Activated CD8-positive, alpha-beta memory T cell treated with anti-CD3 and anti-CD28 coated beads, Interleukin-2, amount 50 U/mL, for 1 hour (primary cell): ENCODE measurements around the gene PPP1R7.

ENCODE experiments used
- DNase-seq: peaks from one replicate; pipeline ENCODE4 v3.0.0-alpha.2; 2020; ENCODE audit errors: extremely low read depth

PPP1R7 gene

GRCh38 chr2:241139531-241140444, 10.5 kb upstream of the PPP1R7 start:
- no peak for DNase-seq

GRCh38 chr2:241140445-241140840, 9.8 kb upstream of the PPP1R7 start:
- no peak for DNase-seq

- DNase-seq: no peak
Measured at GRCh38 chr2:241141214-241141770, 9.0 kb upstream of the PPP1R7 start.

- no peak for DNase-seq
Measured at GRCh38 chr2:241142063-241142462, 8.2 kb upstream of the PPP1R7 start.

- DNase-seq: no peak
Measured at GRCh38 chr2:241142593-241142992, 7.7 kb upstream of the PPP1R7 start.

- no peak for DNase-seq
Measured at GRCh38 chr2:241146286-241146685, 4.0 kb upstream of the PPP1R7 start.

GRCh38 chr2:241147336-241147735, 2.9 kb upstream of the PPP1R7 start:
- no peak for DNase-seq

- DNase-seq: no peak
Measured at GRCh38 chr2:241148239-241148638, 2.0 kb upstream of the PPP1R7 start.

- DNase-seq: peak; percentile 86
Measured at GRCh38 chr2:241148891-241149674, 1.2 kb upstream of the PPP1R7 start, which contains the start of gene PASK. TSS of gene PASK (minus strand) at chr2:241149472. CDS start at chr2:241143032, 6,440 bp downstream.

GRCh38 chr2:241149675-241149924, 667 bp upstream of the PPP1R7 start:
- DNase-seq: no peak

- DNase-seq: no peak
Measured at GRCh38 chr2:241150660-241151530, 628 bp downstream of the PPP1R7 start.

GRCh38 chr2:241151934-241152660, 1.8 kb downstream of the PPP1R7 start:
- DNase-seq: no peak

GRCh38 chr2:241153616-241154015, 3.3 kb downstream of the PPP1R7 start:
- DNase-seq: no peak

GRCh38 chr2:241154915-241155314, 4.6 kb downstream of the PPP1R7 start:
- DNase-seq: no peak

GRCh38 chr2:241155936-241156335, 5.7 kb downstream of the PPP1R7 start:
- DNase-seq: no peak

- DNase-seq: no peak
Measured at GRCh38 chr2:241156971-241157441, 6.7 kb downstream of the PPP1R7 start.

- no peak for DNase-seq
Measured at GRCh38 chr2:241157841-241158545, 7.7 kb downstream of the PPP1R7 start.

GRCh38 chr2:241158546-241158900, 8.3 kb downstream of the PPP1R7 start:
- DNase-seq: no peak

GRCh38 chr2:241159116-241159515, 8.8 kb downstream of the PPP1R7 start:
- DNase-seq: no peak

- no peak for DNase-seq
Measured at GRCh38 chr2:241160318-241160717, 10.1 kb downstream of the PPP1R7 start.
